HUES6 (cell line): Measurements from ENCODE around the gene IFI6.
A peak's percentile ranks its signal among the peaks of the same experiment; 100 is the strongest.
"Not testable (repeated sequence)": the region's sequence is repeated elsewhere in the genome, so short reads cannot be mapped to it uniquely, and the experiment has no call there.

Experiments
- H3K27ac ChIP-seq: 2 replicates; pipeline ENCODE4 v1.7.0; 2013; ENCODE audit warnings: low read depth, mild to moderate bottlenecking, low read length, inconsistent platforms
- H3K27me3 ChIP-seq: 2 replicates; pipeline ENCODE4 v1.6.1; 2013; ENCODE audit warnings: low read length; ENCODE audit not compliant: control insufficient read depth, insufficient read depth
- H3K36me3 ChIP-seq: 2 replicates; pipeline ENCODE4 v1.6.1; 2013; ENCODE audit warnings: low read length; ENCODE audit not compliant: control insufficient read depth, insufficient read depth
- H3K4me1 ChIP-seq: 2 replicates; pipeline ENCODE4 v1.6.1; 2013; ENCODE audit warnings: low read length; ENCODE audit not compliant: control insufficient read depth, insufficient read depth
- H3K4me3 ChIP-seq: 2 replicates; pipeline ENCODE4 v1.5.1; 2013; ENCODE audit warnings: low read depth, low read length
- H3K9ac ChIP-seq: one replicate; pipeline ENCODE4 v1.6.1; 2013; ENCODE audit warnings: mild to moderate bottlenecking, low read length
- H3K9me3 ChIP-seq: 2 replicates; pipeline ENCODE4 v1.6.1; 2013; ENCODE audit warnings: low read depth, low read length; ENCODE audit not compliant: control insufficient read depth, insufficient read depth

IFI6 gene, protein sequence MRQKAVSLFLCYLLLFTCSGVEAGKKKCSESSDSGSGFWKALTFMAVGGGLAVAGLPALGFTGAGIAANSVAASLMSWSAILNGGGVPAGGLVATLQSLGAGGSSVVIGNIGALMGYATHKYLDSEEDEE

DNA sequence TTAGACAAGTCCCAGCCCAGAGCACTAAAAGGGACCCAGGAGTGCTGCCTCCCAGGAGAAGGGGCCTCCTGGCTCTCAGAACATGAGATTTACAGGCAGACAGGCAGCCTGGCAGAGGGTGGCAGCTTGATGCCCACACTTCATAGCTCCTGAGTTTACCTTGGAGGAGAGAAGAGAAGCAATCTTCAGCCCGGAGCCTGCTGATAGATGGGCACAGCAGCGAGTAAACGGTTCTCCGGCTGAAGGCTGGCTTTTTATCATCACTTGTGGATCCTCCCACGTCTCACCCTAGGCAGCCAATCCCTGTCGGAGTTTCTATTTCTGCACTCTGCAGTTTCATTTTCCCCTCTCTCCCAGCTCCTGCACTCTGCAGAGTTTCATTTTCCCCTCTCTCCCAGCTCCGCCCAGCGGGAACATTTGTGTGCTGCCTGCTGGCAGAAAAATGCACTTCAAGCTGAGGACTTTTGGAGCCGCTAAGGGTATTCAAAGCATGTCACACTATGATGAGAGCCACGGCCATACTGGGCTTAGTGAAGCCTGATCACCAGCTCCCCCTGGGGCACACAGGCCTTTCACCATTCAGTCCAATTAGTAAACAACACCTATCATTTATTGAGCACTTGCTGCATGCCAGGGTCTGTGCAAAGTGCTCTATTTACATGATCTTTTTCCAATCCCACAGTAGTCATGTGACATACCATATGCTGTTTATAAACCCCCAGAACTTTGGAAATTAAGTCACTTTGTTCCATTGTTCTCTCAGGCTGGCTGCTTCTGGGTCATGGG is at the start of gene IFI6:
Gene IFI6 (minus strand): TSS at position 229 of the 786 bp plus-strand sequence. CDS start 2,878 bp downstream, outside the sequence.
- Histone ChIP-seq H3K9ac (no peak within 1 kb of the TSS), H3K36me3 (no peaks in the 10 kb centered on the region), H3K4me1 (peaks cover 10% of the 10 kb centered on the region), H3K27me3 (peaks cover 8% of the 10 kb centered on the region), H3K4me3 (peak within 1 kb of the TSS; percentile 43), H3K27ac (no peak within 1 kb of the TSS), H3K9me3 (no peaks in the 10 kb centered on the region)

- H3K36me3 ChIP-seq, result no peaks in the 10 kb centered on the region
- H3K27me3 ChIP-seq, result no peaks in the 10 kb centered on the region
- no peak overlapping the region for H3K27ac ChIP-seq
- no peak overlapping the region for H3K9ac ChIP-seq
- H3K9me3 ChIP-seq, result peaks cover 9% of the 10 kb centered on the region; the same call in 1 of the 2 replicates
- no peaks in the 10 kb centered on the region for H3K4me1 ChIP-seq
- H3K4me3 ChIP-seq, result no peak overlapping the region
Measured at GRCh38 chr1:27719286-27720251, 47.6 kb upstream of the IFI6 start.

DNA sequence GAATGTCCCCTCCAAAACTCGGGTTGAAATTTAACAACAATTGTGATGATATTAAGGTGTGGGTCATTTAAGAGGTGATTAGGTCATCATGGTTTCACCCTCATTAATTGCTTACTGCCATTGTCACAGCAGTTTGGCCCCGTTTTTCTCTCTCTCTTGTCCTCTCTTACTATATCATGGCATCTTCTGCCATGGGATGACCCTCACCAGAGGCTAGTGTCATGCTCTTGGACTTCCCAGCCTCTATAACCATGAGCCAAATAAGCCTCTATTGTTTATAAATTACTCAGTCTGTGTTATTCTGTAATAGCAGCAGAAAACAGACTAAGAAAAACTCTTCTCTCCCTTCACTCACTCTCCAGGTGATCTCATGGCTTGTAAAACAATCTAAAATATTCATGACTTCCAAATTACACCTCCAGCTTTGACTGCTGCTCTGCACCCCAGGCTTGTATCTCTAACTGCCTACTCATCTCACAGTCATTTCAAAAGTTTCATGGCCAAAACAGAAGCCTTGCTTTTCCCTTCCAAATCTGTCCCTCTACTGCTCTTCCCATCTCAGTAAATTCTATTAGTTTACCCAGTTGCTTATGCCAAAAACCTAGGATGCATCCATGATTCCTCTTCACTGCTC is 44.4 kb upstream of the IFI6 start:
- Histone ChIP-seq H3K4me3 (no peak overlapping the region), H3K27me3 (no peaks in the 10 kb centered on the region), H3K9me3 (peaks cover 9% of the 10 kb centered on the region; the same call in 1 of the 2 replicates), H3K4me1 (no peaks in the 10 kb centered on the region), H3K36me3 (no peaks in the 10 kb centered on the region), H3K9ac (no peak overlapping the region), H3K27ac (no peak overlapping the region)

GRCh38 chr1:27713869-27714513 is 42.0 kb upstream of the IFI6 start:
- H3K9ac ChIP-seq, result no peak overlapping the region
- no peaks in the 10 kb centered on the region for H3K4me1 ChIP-seq
- no peak overlapping the region for H3K27ac ChIP-seq
- peaks cover 9% of the 10 kb centered on the region; the same call in 1 of the 2 replicates for H3K9me3 ChIP-seq
- H3K4me3 ChIP-seq, result no peak overlapping the region
- no peaks in the 10 kb centered on the region for H3K27me3 ChIP-seq
- H3K36me3 ChIP-seq, result no peaks in the 10 kb centered on the region

DNA sequence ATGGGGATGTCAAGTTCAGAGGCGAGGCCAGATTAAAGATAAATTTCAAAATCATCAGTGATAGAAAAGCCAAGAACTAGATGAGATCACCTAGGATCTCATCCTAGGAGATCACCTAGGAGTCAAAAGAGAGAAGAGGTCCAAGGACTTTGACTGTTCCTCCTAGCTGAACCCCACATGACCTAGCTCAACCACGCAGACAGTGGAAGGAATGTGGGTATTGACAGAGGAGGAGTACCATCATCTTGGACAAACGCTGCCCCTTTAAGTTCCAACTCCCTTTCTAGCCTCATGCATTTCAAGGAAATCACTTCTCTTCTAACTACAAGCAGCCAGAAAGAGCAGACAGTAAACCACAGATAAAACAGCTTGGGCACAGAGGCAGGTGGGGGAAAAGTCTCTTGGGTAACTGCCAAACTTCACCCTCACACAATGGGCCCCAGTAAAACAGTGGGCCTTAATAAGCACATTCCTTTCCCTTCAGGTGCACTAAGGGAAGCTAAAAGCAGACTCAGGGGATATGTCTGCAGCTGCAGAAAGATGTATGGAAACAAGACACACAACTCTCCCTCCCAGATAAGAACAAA is 41.2 kb upstream of the IFI6 start:
- Histone ChIP-seq H3K4me1 (no peaks in the 10 kb centered on the region), H3K36me3 (no peaks in the 10 kb centered on the region), H3K4me3 (no peak overlapping the region), H3K27ac (no peak overlapping the region), H3K27me3 (no peaks in the 10 kb centered on the region), H3K9me3 (peaks cover 12% of the 10 kb centered on the region; the same call in 1 of the 2 replicates), H3K9ac (no peak overlapping the region)

- Histone ChIP-seq H3K4me3 (no peak overlapping the region), H3K9ac (no peak overlapping the region), H3K27ac (no peak overlapping the region)
Measured at GRCh38 chr1:27710574-27710973, 38.6 kb upstream of the IFI6 start.

GRCh38 chr1:27705545-27705944 is 33.6 kb upstream of the IFI6 start:
- Histone ChIP-seq H3K4me1 (no peaks in the 10 kb centered on the region), H3K27me3 (no peaks in the 10 kb centered on the region), H3K9me3 (peaks cover 12% of the 10 kb centered on the region; the same call in 1 of the 2 replicates), H3K27ac (no peak overlapping the region), H3K36me3 (no peaks in the 10 kb centered on the region), H3K9ac (no peak overlapping the region), H3K4me3 (no peak overlapping the region)

More at GRCh38 chr1:27710574-27710973, 38.6 kb upstream of the IFI6 start:
- H3K36me3 ChIP-seq, result no peaks in the 10 kb centered on the region
- no peaks in the 10 kb centered on the region for H3K27me3 ChIP-seq
- H3K4me1 ChIP-seq, result no peaks in the 10 kb centered on the region
- peaks cover 5% of the 10 kb centered on the region; the same call in 1 of the 2 replicates for H3K9me3 ChIP-seq

DNA sequence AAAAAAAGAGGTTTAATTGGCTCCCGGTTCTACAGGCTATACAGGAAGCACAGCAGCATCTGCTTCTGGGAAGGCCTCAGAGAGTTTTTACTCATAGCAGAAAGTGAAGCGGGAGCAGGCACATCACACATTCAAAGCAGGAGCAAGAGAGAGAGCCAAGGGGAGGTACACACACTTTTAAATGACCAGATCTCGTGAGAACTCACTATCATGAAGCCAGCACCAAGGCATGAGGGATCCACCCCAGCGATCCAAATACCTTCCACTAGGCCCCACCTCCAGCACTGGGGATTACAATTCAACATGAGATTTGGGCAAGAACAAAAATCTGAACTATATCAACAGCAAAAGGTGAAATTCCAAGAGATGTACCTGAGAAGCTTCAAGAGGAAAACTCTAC is 33.0 kb upstream of the IFI6 start:
- H3K9me3 ChIP-seq, result peaks cover 12% of the 10 kb centered on the region; the same call in 1 of the 2 replicates

DNA sequence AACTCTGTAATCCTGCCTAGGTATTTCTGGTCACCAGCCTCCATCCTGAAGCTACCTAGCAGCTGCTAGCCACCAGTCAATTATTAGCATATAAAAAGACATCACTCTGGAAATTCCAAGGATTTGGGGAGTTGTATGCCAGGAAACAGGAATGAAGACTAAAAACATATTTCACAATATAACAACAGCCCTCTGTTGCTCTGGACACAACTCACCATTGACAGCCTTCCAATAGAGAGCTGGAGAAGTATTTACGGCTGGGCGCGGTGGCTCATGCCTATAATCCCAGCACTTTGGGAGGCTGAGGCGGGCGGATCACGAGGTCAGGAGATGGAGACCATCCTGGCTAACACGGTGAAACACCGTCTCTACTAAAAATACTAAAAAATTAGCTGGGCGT is 24.8 kb upstream of the IFI6 start:
- not testable (repeated sequence) for H3K36me3 ChIP-seq, H3K4me3 ChIP-seq, H3K9ac ChIP-seq, H3K9me3 ChIP-seq, H3K27ac ChIP-seq, H3K4me1 ChIP-seq, H3K27me3 ChIP-seq

More for the DNA sequence above, 33.0 kb upstream of the IFI6 start:
- Histone ChIP-seq H3K4me3 (no peak overlapping the region), H3K27ac (no peak overlapping the region), H3K36me3 (no peaks in the 10 kb centered on the region), H3K4me1 (no peaks in the 10 kb centered on the region), H3K27me3 (no peaks in the 10 kb centered on the region), H3K9ac (no peak overlapping the region)

- no peak overlapping the region for H3K9ac ChIP-seq
- H3K27ac ChIP-seq, result peak overlapping the region; percentile 63; the same call in 1 of the 2 replicates
- no peaks in the 10 kb centered on the region for H3K36me3 ChIP-seq
- H3K9me3 ChIP-seq, result peaks cover 6% of the 10 kb centered on the region; the same call in 1 of the 2 replicates
- peaks cover 24% of the 10 kb centered on the region for H3K4me1 ChIP-seq
- 0 out of 2 replicates have a peak, but pooled peaks cover 3% of the 10 kb centered on the region for H3K27me3 ChIP-seq
- no peak overlapping the region for H3K4me3 ChIP-seq
Measured at GRCh38 chr1:27690183-27690582, 18.2 kb upstream of the IFI6 start.
